GM12878 (cell line): ENCODE measurements around the gene NTN1. TPM values are rescaled to one million over a fixed set of nuclear protein-coding genes. Genes with fewer than 3 reads are reported as not detected.

Experiments used
- ATAC-seq: fragments of 200-7000 bp; cut with Tn5 transposase; 3 replicates; pipeline ENCODE4 v1.9.1; 2020; ENCODE audit warnings: mild to moderate bottlenecking, moderate library complexity
- BruUV-seq: library from RNA; stranded (reverse); fragments of 400-500 nt; replicated peaks from 2 replicates; lab custom pipeline; 2021; lab: Mats Ljungman, UMichigan
- CTCF ChIA-PET: fragments of 300-600 bp; sonication (Branson Sonifier 250); formaldehyde crosslinking; extraction: SDS; loops from one replicate; lab custom pipeline; 2021; ENCODE audit warnings: inconsistent platforms; lab: Yijun Ruan, JAX
- POLR2A ChIA-PET: fragments of 350-600 bp; formaldehyde crosslinking; extraction: SDS; loops from one replicate; lab custom pipeline; 2021; ENCODE audit warnings: inconsistent platforms; lab: Charles Lee
- RAD21 ChIA-PET: fragments of 300-600 bp; sonication (Branson Sonifier 250); formaldehyde crosslinking; loops from one replicate; lab custom pipeline; 2023; ENCODE audit warnings: antibody characterized with exemption; ENCODE audit not compliant: unreplicated experiment; lab: Charles Lee
- SMC1A ChIA-PET: fragments of 300-600 bp; sonication (Branson Sonifier 250); formaldehyde crosslinking; loops from one replicate; lab custom pipeline; 2023; ENCODE audit not compliant: unreplicated experiment, uncharacterized antibody; lab: Charles Lee
- DNase-seq: peaks from one replicate; pipeline ENCODE4 v3.0.0-alpha.2; 2011; ENCODE audit warnings: low read depth, low spot score
- FAIRE-seq: peaks from 3 replicates; lab custom pipeline; 2011; peaks lifted over from hg19 to GRCh38; lab: Jason Lieb, UNC
- H2AFZ ChIP-seq: 2 replicates; pipeline ENCODE4 v1.6.0; 2011; ENCODE audit warnings: low read depth, low read length, control low read depth; ENCODE audit not compliant: control insufficient read depth
- H3K27ac ChIP-seq: 2 replicates; pipeline ENCODE4 v1.5.1; 2011; ENCODE audit warnings: control low read depth; ENCODE audit not compliant: control insufficient read depth, insufficient read depth
- H3K27me3 ChIP-seq, 2 experiments: replicated peaks in 1 of 2; 2 replicates each; pipeline versions ENCODE4 v1.6.0 to v1.6.1; 2011; ENCODE audit warnings: low read length in 1 of 2; ENCODE audit not compliant: control insufficient read depth in 2 of 2, insufficient read depth in 2 of 2
- H3K36me3 ChIP-seq, 2 experiments: 2 replicates each; pipeline ENCODE4 v1.5.1; 2011; ENCODE audit warnings: low read length in 1 of 2; ENCODE audit not compliant: control insufficient read depth in 2 of 2, insufficient read depth in 2 of 2
- H3K4me1 ChIP-seq: 2 replicates; pipeline ENCODE4 v1.6.1; 2011; ENCODE audit warnings: mild to moderate bottlenecking, low read length, moderate library complexity, mixed read lengths; ENCODE audit not compliant: control insufficient read depth, insufficient read depth
- H3K4me2 ChIP-seq: 2 replicates; pipeline ENCODE4 v1.6.0; 2011; ENCODE audit warnings: control low read depth; ENCODE audit not compliant: control insufficient read depth, insufficient read depth
- H3K4me3 ChIP-seq: fragments of 200-600 bp; sonication (generic); 2 replicates; pipeline ENCODE4 v1.5.1; 2016
- H3K79me2 ChIP-seq: 2 replicates; pipeline ENCODE4 v1.6.0; 2011; ENCODE audit warnings: low read length; ENCODE audit not compliant: control insufficient read depth, insufficient read depth
- H3K9ac ChIP-seq: 2 replicates; pipeline ENCODE4 v1.8.0; 2011; ENCODE audit warnings: low read length, control low read depth, mixed read lengths; ENCODE audit not compliant: control insufficient read depth, insufficient read depth
- H3K9me3 ChIP-seq: replicated peaks from 3 replicates; pipeline ENCODE4 v1.5.1; 2011; ENCODE audit warnings: mild to moderate bottlenecking, low read length; ENCODE audit not compliant: control insufficient read depth, insufficient read depth
- H4K20me1 ChIP-seq: 2 replicates; pipeline ENCODE4 v1.6.0; 2011; ENCODE audit not compliant: control insufficient read depth, insufficient read depth
- BCL11A ChIP-seq: IDR thresholded peaks from 2 replicates; pipeline ENCODE4 v1.6.1; 2011; ENCODE audit warnings: low read depth, low read length
- BMI1 ChIP-seq: fragments of 450-650 bp; IDR thresholded peaks from 2 replicates; pipeline ENCODE4 v1.6.1; 2016; ENCODE audit warnings: mild to moderate bottlenecking, moderate library complexity, borderline replicate concordance
- BRCA1 ChIP-seq: IDR thresholded peaks from 2 replicates; pipeline ENCODE4 v1.6.1; 2011; ENCODE audit warnings: low read depth, low read length, improper control_type of control experiment
- EGR1 ChIP-seq, 2 experiments: IDR thresholded peaks; 1 replicate in 1 of 2; 2 replicates in 1 of 2; pipeline ENCODE4 v1.6.1; 2011 to 2012; ENCODE audit warnings: low read depth in 2 of 2, low read length in 2 of 2, borderline replicate concordance in 1 of 2, mild to moderate bottlenecking in 1 of 2, moderate library complexity in 1 of 2
- ESRRA ChIP-seq: IDR thresholded peaks from 2 replicates; pipeline ENCODE4 v1.6.1; 2012; ENCODE audit warnings: mild to moderate bottlenecking, low read length, improper control_type of control experiment
- ETV6 ChIP-seq, 2 experiments: fragments of 450-650 bp in 1 of 2; IDR thresholded peaks in 1 of 2; conservative IDR thresholded peaks in 1 of 2; 2 replicates each; pipeline ENCODE4 v1.6.1; 2014; ENCODE audit warnings: antibody characterized with exemption in 1 of 2, borderline replicate concordance in 1 of 2, low read depth in 1 of 2, mild to moderate bottlenecking in 1 of 2, moderate library complexity in 1 of 2
- POLR2A ChIP-seq: IDR thresholded peaks from 2 replicates; pipeline ENCODE4 v1.6.1; 2011; ENCODE audit warnings: low read depth, mild to moderate bottlenecking, low read length
- TARDBP ChIP-seq: IDR thresholded peaks from 2 replicates; pipeline ENCODE4 v1.6.1; 2016; ENCODE audit warnings: borderline replicate concordance
- WGBS: methylation state at CpG from one replicate; pipeline ENCODE4 v1.1.6; 2016; ENCODE audit warnings: low lambda C conversion rate; ENCODE audit not compliant: insufficient replicate concordance, insufficient coverage; ENCODE audit errors: missing lambda C conversion rate; 5-methylcytosine and 5-hydroxymethylcytosine counted together
- in situ Hi-C: fragments of 300-500 bp; cut with MboI; formaldehyde crosslinking; loops from 9 replicates; pipeline ENCODE4 v1.14.3; 2018; ENCODE audit warnings: mixed read lengths
- intact Hi-C: fragments of 100-400 bp; cut with micrococcal nuclease; formaldehyde crosslinking; loops from one replicate; pipeline ENCODE4 v1.14.2; 2022; ENCODE audit not compliant: unreplicated experiment
- polyA plus RNA-seq, 11 experiments: library from polyadenylated mRNA; depleted of rRNA in 4 of 11; unstranded in 6 of 11; stranded (reverse) in 5 of 11; fragments of >200 nt; fragmentation: Nextera tagmentation in 4 of 11; fragmentation: Illumina TruSeq in 1 of 11; extraction: Ambion mirVana in 4 of 11; extraction: Trizol in 1 of 11; gene quantifications; 1 replicate in 1 of 11; 2 replicates in 10 of 11; pipeline versions ENCODE4 v1.2.1 to v1.2.3, GENCODE V29; 2011 to 2016; ENCODE audit warnings: inconsistent platforms in 2 of 11, missing spikeins in 2 of 11, low read depth in 1 of 11
- total RNA-seq, 4 experiments: library from RNA; depleted of rRNA in 3 of 4; stranded (reverse); fragments of >200 nt in 3 of 4; fragmentation: Illumina TruSeq in 1 of 4; extraction: Trizol in 1 of 4; gene quantifications; 2 replicates each; pipeline versions ENCODE4 v1.2.1 to v1.2.3, GENCODE V29; 2013 to 2021
- TF ChIP-seq, protein P1 (sequence below): IDR thresholded peaks from 2 replicates; pipeline ENCODE4 v1.6.1; 2011; ENCODE audit warnings: low read depth, mild to moderate bottlenecking, low read length, moderate library complexity, borderline replicate concordance; ENCODE audit errors: extremely low read depth
- TF ChIP-seq, protein P2 (sequence below): fragments of 450-650 bp; IDR thresholded peaks from 2 replicates; pipeline ENCODE4 v1.6.1; 2016; ENCODE audit warnings: mild to moderate bottlenecking
- TF ChIP-seq, protein P3 (sequence below): fragments of 450-650 bp; IDR thresholded peaks from 2 replicates; pipeline ENCODE4 v1.6.1; 2017; ENCODE audit warnings: antibody characterized with exemption, mild to moderate bottlenecking, moderate library complexity
- TF ChIP-seq, protein P4 (sequence below): fragments of 450-650 bp; formaldehyde crosslinking; IDR thresholded peaks from 2 replicates; pipeline ENCODE4 v1.5.0; 2022; ENCODE audit warnings: mild to moderate bottlenecking, missing genetic modification characterization
- TF ChIP-seq, protein P5 (sequence below): IDR thresholded peaks from 2 replicates; pipeline ENCODE4 v1.6.1; 2012; ENCODE audit warnings: mild to moderate bottlenecking, low read depth, low read length

The NTN1 gene
- total and polyA plus RNA-seq, 10 of the 15 experiments (the other 5 are each of a cell fraction or from before 2014, with no cell fraction given) = 0.02 to 0.89 (median 0.35) TPM

DNA sequence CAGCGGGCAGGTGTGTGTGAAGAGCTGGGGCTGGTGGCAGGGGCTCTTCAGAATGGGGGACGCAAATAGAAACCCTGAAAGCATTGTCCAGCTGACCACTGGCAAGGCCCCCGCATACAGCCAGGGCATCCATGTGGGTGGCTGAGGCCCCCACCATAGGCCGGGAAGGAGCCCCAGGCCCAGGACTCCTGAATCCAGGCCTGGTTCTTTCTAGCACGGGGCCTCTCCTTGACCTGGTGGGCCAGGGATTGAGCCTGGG, 200.5 kb downstream of the NTN1 start:
- no peak overlapping the region for H3K4me3 ChIP-seq
- H3K4me2 ChIP-seq = no peak overlapping the region
- FAIRE-seq = no peak
- no peak for ATAC-seq
- TF ChIP-seq, protein P1, sequence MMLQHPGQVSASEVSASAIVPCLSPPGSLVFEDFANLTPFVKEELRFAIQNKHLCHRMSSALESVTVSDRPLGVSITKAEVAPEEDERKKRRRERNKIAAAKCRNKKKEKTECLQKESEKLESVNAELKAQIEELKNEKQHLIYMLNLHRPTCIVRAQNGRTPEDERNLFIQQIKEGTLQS = no peak
- no peak for TF ChIP-seq BCL11A
- TF ChIP-seq BMI1 = no peak
- TF ChIP-seq, protein P2, sequence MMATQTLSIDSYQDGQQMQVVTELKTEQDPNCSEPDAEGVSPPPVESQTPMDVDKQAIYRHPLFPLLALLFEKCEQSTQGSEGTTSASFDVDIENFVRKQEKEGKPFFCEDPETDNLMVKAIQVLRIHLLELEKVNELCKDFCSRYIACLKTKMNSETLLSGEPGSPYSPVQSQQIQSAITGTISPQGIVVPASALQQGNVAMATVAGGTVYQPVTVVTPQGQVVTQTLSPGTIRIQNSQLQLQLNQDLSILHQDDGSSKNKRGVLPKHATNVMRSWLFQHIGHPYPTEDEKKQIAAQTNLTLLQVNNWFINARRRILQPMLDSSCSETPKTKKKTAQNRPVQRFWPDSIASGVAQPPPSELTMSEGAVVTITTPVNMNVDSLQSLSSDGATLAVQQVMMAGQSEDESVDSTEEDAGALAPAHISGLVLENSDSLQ = no peak
- no peak for TF ChIP-seq POLR2A
- TF ChIP-seq EGR1 (IDR thresholded peaks at IDR 0.05; ENCODE audit: borderline replicate concordance in 1 of 2, low read depth in 2 of 2, low read length in 2 of 2) = no peak
- no peak for TF ChIP-seq ETV6 (conservative IDR thresholded peaks at IDR 0.05 in 1 of 2, IDR thresholded peaks at IDR 0.05 in 1 of 2; ENCODE audit: borderline replicate concordance in 1 of 2, low read depth in 1 of 2)
- no peak for TF ChIP-seq ESRRA
- TF ChIP-seq TARDBP = no peak
- no peak for TF ChIP-seq BRCA1
- TF ChIP-seq, protein P3, sequence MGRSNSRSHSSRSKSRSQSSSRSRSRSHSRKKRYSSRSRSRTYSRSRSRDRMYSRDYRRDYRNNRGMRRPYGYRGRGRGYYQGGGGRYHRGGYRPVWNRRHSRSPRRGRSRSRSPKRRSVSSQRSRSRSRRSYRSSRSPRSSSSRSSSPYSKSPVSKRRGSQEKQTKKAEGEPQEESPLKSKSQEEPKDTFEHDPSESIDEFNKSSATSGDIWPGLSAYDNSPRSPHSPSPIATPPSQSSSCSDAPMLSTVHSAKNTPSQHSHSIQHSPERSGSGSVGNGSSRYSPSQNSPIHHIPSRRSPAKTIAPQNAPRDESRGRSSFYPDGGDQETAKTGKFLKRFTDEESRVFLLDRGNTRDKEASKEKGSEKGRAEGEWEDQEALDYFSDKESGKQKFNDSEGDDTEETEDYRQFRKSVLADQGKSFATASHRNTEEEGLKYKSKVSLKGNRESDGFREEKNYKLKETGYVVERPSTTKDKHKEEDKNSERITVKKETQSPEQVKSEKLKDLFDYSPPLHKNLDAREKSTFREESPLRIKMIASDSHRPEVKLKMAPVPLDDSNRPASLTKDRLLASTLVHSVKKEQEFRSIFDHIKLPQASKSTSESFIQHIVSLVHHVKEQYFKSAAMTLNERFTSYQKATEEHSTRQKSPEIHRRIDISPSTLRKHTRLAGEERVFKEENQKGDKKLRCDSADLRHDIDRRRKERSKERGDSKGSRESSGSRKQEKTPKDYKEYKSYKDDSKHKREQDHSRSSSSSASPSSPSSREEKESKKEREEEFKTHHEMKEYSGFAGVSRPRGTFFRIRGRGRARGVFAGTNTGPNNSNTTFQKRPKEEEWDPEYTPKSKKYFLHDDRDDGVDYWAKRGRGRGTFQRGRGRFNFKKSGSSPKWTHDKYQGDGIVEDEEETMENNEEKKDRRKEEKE = no peak
- TF ChIP-seq, protein P4, sequence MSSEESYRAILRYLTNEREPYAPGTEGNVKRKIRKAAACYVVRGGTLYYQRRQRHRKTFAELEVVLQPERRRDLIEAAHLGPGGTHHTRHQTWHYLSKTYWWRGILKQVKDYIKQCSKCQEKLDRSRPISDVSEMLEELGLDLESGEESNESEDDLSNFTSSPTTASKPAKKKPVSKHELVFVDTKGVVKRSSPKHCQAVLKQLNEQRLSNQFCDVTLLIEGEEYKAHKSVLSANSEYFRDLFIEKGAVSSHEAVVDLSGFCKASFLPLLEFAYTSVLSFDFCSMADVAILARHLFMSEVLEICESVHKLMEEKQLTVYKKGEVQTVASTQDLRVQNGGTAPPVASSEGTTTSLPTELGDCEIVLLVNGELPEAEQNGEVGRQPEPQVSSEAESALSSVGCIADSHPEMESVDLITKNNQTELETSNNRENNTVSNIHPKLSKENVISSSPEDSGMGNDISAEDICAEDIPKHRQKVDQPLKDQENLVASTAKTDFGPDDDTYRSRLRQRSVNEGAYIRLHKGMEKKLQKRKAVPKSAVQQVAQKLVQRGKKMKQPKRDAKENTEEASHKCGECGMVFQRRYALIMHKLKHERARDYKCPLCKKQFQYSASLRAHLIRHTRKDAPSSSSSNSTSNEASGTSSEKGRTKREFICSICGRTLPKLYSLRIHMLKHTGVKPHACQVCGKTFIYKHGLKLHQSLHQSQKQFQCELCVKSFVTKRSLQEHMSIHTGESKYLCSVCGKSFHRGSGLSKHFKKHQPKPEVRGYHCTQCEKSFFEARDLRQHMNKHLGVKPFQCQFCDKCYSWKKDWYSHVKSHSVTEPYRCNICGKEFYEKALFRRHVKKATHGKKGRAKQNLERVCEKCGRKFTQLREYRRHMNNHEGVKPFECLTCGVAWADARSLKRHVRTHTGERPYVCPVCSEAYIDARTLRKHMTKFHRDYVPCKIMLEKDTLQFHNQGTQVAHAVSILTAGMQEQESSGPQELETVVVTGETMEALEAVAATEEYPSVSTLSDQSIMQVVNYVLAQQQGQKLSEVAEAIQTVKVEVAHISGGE (CRISPR knock-in tag) = no peak
- TF ChIP-seq, protein P5, sequence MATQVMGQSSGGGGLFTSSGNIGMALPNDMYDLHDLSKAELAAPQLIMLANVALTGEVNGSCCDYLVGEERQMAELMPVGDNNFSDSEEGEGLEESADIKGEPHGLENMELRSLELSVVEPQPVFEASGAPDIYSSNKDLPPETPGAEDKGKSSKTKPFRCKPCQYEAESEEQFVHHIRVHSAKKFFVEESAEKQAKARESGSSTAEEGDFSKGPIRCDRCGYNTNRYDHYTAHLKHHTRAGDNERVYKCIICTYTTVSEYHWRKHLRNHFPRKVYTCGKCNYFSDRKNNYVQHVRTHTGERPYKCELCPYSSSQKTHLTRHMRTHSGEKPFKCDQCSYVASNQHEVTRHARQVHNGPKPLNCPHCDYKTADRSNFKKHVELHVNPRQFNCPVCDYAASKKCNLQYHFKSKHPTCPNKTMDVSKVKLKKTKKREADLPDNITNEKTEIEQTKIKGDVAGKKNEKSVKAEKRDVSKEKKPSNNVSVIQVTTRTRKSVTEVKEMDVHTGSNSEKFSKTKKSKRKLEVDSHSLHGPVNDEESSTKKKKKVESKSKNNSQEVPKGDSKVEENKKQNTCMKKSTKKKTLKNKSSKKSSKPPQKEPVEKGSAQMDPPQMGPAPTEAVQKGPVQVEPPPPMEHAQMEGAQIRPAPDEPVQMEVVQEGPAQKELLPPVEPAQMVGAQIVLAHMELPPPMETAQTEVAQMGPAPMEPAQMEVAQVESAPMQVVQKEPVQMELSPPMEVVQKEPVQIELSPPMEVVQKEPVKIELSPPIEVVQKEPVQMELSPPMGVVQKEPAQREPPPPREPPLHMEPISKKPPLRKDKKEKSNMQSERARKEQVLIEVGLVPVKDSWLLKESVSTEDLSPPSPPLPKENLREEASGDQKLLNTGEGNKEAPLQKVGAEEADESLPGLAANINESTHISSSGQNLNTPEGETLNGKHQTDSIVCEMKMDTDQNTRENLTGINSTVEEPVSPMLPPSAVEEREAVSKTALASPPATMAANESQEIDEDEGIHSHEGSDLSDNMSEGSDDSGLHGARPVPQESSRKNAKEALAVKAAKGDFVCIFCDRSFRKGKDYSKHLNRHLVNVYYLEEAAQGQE = no peak
- H3K79me2 ChIP-seq = no peaks in the 10 kb centered on the region
- SMC1A ChIA-PET = no interaction called here
- H4K20me1 ChIP-seq = no peaks in the 10 kb centered on the region
- no peaks in the 10 kb centered on the region; a peak in 1 of 4 replicates for H3K27me3 ChIP-seq
- no peak overlapping the region for H3K9ac ChIP-seq
- no peak for DNase-seq
- in situ Hi-C loops = no loop called here
- intact Hi-C loops = no loop called here
- RAD21 ChIA-PET = no interaction called here
- no peak overlapping the region for H2AFZ ChIP-seq
- CTCF ChIA-PET = no interaction called here
- H3K36me3 ChIP-seq = no peaks in the 10 kb centered on the region
- no peaks in the 10 kb centered on the region; the same call in 2 of the 3 replicates for H3K9me3 ChIP-seq
- H3K27ac ChIP-seq = no peak overlapping the region
- H3K4me1 ChIP-seq = peaks cover 4% of the 10 kb centered on the region; the same call in 1 of the 2 replicates
- BruUV-seq = no TSS peak
- POLR2A ChIA-PET = no interaction called here
- 41% methylated on average over 5 of the region's 5 CpGs for WGBS
